ENCODE results near the gene CD164L2.

Gene CD164L2

DNA sequence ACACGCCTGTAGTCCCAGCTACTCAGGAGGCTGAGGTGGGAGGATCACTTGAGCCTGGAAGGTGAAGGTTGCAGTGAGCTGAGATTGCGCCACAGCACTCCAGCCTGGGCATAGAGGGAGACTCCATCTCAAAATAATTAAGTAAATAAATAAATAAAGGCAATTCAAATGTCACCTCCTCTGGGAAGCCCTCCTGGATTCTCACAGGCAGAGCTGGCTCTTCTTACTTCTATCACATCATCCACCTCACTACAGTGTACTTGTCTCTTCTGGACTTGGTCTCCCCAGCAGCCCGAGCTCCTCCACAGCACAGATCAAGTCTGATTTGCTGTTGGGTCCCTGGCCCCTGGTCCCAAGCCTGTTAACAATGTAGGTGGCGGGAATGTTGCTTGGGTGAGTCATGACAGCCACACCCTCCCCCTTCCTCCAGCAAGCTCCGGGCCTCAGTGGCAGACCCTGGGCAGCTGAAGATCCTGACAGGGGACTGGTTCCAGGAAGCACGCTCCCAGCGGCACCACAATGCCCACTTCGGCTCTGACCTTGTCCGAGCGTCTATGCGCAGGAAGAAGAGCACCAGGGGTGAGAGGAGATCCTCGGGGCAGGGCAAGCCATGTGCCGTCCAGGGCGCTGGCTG is 36.0 kb downstream of the CD164L2 start:
- no peak for DNase-seq

DNA sequence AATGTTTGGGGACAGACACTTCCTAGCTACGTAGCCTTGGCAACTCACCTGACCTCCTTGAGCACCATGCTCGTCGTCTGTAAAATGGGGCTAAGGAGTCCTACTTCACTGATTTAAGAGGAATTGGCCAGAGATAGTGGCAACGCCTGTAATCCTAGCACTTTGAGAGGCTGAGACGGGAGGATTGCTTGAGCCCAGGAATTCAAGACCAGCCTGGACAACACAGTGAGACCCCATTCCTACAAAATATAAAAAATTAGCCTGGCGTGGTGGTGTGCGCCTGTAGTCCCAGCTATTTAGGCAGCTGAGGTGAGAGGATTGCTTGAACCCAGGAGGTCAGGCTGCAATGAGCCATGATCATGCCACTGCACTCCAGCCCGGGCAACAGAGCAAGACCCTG is 36.8 kb downstream of the CD164L2 start:
- DNase-seq, result no peak

DNA sequence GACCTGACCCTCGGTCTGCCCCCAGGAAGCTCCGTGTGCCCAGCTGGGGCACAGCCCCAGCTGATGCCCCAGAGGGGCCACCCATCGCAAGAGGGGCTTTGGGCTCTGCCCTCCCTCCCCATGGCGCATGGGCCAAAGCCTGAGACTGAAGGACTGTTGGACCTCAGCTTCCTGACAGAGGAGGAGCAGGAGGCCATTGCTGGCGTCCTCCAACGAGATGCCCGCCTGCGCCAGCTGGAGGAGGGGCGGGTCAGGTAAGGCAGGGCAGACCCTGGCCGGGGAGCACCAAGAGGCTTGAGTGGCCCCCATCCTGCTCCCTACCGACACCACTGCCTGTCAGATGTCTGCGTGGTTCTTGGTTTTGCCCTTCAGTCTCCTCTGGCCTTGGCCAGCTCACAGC is 37.9 kb downstream of the CD164L2 start:
- DNase-seq, result no peak

DNA sequence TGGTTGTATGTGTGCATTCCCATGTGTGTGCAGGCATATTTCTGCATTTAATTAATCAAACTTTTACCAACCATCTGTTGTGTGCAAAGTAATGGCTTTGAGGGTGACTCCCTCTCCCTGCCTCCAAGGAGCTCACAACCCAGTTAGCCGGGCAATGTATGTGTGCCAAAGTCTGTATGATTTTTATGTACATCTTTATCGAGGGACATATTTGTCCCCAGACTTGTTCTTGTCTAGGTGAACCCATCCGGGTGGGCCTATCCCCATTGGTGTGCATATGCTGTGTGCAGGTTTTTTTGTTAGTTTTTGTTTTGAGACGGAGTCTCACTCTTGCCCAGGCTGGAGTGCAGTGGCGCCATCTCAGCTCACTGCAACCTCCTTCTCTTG is 39.5 kb downstream of the CD164L2 start:
- no peak for DNase-seq

DNA sequence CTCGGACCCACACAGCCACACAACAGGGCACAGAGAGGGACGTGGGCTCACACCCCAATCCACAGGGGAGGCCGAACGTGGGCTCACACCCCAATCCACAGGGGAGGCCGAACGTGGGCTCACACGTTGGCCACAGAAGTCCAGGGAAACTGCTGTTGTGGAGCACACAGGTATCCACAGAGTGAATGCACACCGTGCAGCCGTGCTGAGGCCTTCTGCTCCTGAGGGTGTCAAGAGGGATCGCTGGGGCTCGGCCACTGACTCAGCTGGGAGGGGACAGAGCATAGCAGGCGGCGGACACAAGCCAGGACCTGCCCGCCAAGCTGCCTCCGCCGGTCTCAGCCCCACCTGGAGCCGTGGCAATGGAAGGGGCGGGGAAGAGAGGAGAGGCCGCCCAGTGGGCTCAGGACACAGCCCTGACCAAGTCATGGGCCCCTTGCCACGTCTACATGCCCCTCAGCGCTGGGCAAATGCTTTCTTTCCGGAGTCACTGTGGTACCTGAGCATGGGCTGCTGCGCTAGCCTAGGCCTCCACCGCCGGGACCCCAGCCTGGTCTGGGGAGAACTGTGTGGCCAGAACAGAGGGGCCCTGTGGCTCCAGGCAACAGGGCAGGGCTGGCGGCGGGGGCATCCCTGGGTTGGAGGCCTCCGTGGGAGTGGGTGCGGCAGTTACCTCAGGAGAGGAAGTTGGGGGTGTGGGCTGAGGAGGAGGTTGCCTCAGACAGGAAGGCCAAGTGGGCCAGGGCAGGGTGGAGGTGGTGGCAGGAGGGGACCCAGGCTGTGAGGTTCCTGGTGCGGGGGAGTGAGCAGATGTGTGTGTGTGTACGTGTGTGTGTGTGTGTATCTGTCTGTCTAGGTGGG is 40.1 kb downstream of the CD164L2 start:
- peak; percentile 36 to 77 (median 66) for DNase-seq

DNA sequence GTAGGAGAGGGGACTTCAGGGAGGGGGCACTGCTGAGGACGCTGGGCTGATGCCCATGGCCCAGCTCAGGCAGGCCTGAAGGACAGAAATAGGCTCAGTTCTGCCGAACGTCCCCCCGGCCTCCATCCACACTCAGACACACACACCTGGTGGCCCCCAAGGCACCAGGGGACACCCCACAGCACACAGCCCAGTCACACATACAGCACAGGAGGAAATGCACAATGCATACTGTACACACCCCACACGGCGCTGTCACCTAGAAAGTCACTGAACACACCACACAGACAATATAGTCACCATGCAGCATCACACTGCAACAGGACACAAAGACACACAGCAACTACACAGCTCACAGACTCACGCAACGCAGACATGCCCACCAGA is 40.7 kb downstream of the CD164L2 start:
- peak in 1 of 4 experiments; percentile 22 for DNase-seq

DNA sequence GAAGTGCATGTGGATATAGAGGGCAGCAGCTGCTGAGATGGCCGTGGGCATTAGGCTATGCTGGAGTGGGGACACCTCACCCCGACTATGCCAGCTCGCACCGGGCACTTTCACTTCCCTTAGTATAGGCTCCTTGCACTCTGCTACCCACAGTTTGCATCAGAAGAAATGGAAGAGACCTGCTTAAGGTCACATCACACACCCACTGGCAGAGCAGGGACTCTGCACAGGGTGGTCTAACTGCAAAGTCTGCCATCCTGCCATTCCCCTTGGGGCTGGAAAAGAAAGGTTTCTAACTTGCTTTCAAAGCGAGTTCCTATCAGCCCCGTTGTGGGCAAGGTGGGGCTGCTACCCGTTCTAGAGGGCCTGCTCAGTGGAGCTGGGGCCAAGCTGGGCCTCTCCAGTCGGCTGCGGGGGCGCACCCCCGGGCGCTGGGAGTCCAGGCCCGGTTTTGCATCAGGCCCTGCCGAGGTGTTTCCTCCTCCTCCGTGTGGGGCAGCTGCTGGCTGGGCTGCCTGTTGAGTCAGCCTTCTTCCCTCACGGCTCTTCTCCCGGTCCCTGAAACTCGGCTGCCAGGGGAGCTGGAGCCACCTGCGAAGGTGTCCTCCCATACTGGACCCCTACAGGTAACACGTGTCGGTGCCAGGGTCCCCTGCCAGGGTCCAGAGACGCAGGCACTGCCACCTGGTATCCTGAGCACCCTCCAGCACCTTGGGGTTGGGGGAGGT is 41.4 kb downstream of the CD164L2 start, which contains the start of gene SYTL1:
Gene SYTL1 (plus strand): TSS at position 498 of the 728 bp plus-strand sequence. CDS start 3,313 bp downstream, outside the sequence.
- peak; percentile 70 to 89 (median 83) for DNase-seq

DNA sequence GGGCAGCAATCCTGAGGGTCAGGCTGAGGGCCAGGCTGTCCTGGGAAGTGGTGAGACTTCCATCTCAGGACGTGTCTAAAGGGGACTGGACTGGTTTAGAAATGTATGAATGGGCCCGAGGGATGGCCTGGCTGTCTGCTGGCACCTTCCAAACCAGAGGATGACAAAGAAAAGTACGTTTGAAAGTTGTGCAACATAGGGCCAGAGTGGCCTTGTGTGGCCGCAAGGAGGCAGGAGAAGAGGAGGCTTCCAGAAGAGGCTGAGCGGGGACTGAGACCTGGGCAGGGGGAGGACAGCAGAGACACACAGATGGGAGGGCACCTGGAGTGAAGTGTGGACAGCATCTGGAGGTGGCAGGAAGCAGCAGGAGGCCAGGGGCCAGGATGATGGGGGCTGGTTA is 43.9 kb downstream of the CD164L2 start:
- DNase-seq, result peak in 1 of 4 experiments; percentile 20

DNA sequence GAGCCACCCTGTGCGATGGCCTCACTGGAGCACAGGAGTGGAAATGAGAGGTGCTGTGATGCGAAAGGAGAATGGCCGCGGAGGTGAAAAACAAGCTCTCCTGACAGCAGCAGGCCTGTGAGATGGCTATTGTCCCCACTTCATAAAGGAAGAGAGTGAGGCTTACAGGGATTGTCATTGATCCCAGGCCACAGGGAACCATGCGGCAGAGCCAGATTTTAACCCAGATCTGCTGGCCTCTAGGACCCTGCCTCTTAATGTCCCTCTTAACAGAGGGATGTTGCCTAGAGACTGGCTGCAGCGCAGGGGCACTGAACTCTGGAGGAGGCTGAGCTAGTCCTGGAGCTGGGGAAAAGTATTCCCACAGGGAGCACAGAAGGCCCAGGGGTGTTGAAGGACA is 44.4 kb downstream of the CD164L2 start:
- no peak for DNase-seq

DNA sequence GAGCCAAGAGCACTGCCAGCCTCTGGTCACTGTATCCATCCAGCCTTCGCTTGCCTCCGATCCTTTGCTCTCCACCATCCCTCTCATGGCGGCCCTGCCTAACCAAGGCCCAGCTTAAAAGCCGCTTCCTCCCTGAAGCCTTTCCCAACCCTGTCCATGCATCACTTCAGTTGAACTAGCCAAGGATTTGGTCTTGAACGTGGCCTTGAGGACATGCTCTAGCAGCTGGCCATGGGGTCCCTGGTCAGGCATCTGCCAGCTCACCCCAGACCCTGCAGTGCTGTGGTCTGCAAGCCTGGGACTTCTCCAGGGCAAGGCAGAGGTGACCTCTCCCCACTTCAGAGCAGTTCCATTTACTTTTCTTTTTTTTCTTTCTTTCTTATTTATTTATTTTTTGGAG is 46.4 kb downstream of the CD164L2 start:
- DNase-seq, result no peak

DNA sequence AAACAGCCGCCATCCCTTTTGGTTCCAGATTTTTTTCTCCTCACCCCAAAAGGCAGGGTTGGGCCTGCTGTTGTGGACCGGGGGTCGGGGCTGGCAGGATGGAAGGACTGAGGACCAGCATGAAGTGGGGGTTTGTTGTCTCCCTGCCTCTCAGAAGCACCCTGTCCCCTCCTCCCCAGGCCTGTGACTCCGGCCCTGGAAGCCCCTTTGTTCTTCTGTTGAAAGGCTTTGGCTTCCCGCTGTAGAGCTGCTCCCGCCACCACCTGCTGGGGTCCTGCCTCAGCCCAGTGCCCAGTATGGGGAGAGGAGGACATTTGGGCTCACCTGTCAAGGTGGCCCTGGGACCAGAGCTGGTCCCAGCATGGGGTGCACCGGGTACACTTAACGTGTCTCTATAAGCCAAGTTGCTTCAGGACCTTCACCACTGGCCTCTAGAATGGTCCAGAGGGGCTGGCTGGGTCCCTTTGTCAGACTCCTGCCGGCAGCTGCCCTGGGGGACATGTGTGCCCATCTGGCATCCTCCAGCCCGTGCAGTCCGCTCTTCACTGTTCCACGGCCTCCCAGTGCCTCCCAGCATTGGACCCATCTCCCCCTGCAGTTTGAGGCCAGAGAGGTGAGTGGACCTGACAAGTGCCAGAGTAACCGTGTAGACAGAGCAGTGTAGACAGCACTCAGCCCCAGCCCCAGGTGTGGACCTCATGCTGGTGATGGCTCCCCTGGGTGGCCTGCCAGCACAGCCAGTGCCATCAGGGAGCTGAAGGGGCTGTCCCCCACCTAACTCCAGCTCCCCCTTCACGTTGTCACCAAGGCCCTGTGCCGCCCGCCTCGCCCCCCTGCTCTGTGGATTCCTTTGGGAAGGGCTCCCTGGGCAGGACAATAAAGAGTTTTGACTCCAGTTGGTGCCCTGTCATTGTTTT is 47.4 kb downstream of the CD164L2 start:
- DNase-seq, result no peak

DNA sequence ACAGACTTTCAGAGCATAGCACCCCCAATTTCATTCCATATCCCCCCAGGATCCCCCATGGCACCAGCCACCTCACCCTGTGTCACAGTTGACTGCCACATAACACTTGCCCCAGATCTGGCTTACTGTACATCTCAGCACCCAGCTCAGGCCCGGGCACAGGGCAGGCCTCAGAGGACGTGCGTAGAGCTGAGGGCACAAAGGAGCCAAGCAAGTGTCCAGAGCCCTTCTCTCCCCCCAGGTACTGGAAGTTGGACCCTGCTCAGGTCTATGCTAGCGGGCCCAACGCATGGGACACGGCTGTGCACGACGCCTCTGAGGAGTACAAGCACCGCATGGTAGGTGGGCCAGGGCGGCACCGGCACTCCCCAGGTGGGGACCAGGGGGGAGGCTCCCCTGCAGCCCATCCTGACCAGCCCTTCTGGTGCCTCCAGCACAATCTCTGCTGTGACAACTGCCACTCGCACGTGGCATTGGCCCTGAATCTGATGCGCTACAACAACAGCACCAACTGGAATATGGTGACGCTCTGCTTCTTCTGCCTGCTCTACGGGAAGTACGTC is 49.3 kb downstream of the CD164L2 start:
- DNase-seq, result no peak

DNA sequence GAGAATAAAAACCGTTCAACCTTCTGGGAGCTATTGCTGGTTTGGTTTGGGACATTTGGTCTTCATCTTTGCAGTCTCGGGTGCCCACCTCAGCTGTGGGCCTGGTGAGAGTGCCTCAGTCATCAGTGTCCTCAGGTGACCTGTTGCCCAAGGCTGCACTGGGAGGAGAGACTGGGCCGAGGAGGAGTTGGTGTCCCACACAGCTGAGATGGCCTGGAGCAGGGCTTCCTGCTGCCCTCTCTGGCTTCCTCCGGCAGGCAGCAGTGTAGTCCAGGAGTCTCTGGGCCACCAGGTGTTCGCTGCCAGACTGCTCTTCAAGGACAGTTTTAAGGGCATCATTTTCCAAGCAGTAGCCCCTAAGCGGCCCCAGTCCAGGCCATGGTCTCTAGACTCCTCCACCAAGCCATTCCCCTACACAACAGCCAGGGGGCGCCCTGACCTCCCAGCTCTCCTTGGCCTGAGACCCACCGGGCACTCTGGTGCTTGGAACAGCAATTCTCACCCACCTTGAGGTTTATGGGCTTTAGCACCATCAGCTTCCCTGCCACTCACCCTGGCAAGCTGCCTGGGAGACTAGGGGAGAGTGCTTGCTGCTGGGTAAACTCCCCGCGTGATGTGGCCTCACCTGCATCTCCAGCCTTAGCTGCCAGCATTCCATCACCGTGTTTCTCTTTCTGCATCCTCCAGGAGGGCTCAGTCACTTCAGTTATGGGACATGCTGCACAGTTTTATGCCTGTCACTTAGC is 50.4 kb downstream of the CD164L2 start:
- peak; percentile 41 to 73 (median 56) for DNase-seq

DNA sequence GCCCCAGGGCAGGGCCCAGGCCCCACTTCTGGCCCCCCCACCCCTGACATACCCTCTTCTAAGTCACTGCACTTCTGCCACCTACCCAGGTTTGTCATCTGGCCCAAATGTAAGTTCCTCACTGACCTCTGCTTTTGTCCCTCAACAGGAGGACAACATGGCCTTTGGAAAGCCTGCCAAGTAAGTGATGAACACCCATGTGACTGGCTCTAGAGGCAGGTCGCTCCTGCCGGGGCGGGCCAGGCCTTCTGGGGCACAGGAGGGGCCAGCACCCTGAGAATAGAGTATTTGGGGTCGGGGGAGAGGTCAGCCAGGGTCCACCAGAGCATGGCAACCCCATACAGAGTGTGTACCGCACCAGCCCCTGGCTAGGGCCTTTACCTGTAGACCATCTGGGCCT is 51.2 kb downstream of the CD164L2 start:
- DNase-seq, result no peak

DNA sequence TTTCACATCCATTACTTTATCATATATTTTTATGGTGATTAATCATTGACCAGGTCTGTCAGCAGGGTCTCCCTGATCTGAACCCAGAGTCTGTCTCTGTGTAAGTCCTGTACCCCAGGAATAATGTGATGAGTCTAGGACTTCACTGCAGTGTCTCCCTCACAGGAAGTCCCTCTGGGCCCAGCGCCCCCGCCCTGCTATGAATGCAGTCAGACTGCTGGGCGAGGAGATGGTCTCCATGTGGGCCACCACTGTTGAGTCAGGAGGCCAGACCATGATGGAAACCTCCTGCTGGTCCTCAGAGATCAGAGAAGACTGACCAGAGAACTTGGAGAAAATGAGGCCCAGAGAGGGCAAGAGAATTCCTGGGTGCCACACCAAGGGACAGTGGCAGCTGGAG is 51.7 kb downstream of the CD164L2 start:
- no peak for DNase-seq

DNA sequence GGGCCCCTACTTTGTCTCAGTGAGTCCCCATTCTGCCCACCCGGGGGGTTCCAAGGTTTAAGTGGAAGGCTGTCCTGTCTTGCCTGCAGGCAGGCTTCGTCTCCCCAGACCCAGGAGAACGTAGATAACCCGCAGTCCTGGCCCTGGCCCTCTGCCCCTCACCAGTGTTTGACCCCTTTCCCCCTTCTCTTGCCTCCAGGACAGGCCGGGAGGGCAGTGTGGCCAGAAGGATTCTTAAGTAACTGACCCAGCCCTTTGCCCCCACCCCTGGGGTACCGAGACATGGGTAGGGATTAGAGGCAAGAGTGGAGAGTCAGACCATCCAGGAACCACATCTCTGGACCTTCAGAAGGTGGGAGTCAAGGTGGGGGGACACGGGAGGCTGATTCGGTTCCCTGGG is 52.3 kb downstream of the CD164L2 start:
- DNase-seq, result no peak

Data from suppressor macrophage (primary cell).